GM12878 (cell line): ENCODE results near the gene NID1.

Experiments
- CEBPB ChIP-seq, 2 experiments: fragments of 150-350 bp in 1 of 2; IDR thresholded peaks; 2 replicates each; pipeline ENCODE4 v1.6.1; 2012 to 2014; ENCODE audit warnings: low read depth in 2 of 2, low read length in 2 of 2, borderline replicate concordance in 1 of 2, inconsistent platforms in 1 of 2
- CTCF ChIP-seq, 3 experiments: IDR thresholded peaks in 2 of 3; conservative IDR thresholded peaks in 1 of 3; 2 replicates each; pipeline ENCODE4 v1.5.1; 2011; ENCODE audit warnings: low read depth in 3 of 3, low read length in 3 of 3, mild to moderate bottlenecking in 3 of 3, control low read depth in 2 of 3, moderate library complexity in 2 of 3, inconsistent platforms in 1 of 3, mixed read lengths in 1 of 3; ENCODE audit not compliant: control insufficient read depth in 2 of 3, insufficient read depth in 1 of 3; ENCODE audit errors: extremely low read depth in 1 of 3
- DPF2 ChIP-seq: fragments of 450-650 bp; IDR thresholded peaks from 2 replicates; pipeline ENCODE4 v1.6.1; 2017; ENCODE audit warnings: mild to moderate bottlenecking
- EZH2 ChIP-seq: IDR thresholded peaks from 2 replicates; pipeline ENCODE4 v1.6.1; 2012; ENCODE audit warnings: low read depth, mild to moderate bottlenecking, control low read depth, inconsistent platforms, low read length, borderline replicate concordance; ENCODE audit not compliant: control insufficient read depth
- HDAC6 ChIP-seq: fragments of 200-600 bp; sonication (generic); IDR thresholded peaks from one replicate; pipeline ENCODE4 v1.8.0; 2017; ENCODE audit warnings: antibody characterized with exemption; ENCODE audit not compliant: unreplicated experiment
- JUND ChIP-seq: IDR thresholded peaks from 2 replicates; pipeline ENCODE4 v1.6.1; 2012; ENCODE audit warnings: low read depth, mild to moderate bottlenecking, low read length, improper control_type of control experiment, moderate library complexity
- NKRF ChIP-seq: fragments of 450-650 bp; conservative IDR thresholded peaks from 2 replicates; pipeline ENCODE4 v1.6.1; 2017; ENCODE audit warnings: mild to moderate bottlenecking, moderate library complexity
- POLR2A ChIP-seq: IDR thresholded peaks from 2 replicates; pipeline ENCODE4 v1.6.1; 2011; ENCODE audit warnings: low read depth, mild to moderate bottlenecking, low read length
- SPI1 ChIP-seq: IDR thresholded peaks from 2 replicates; pipeline ENCODE4 v1.6.1; 2011; ENCODE audit warnings: low read depth, mild to moderate bottlenecking, low read length, moderate library complexity, borderline replicate concordance; ENCODE audit not compliant: insufficient read depth
- SRF ChIP-seq, 2 experiments: IDR thresholded peaks; 2 replicates each; pipeline ENCODE4 v1.6.1; 2011; ENCODE audit warnings: low read depth in 2 of 2, low read length in 2 of 2, mild to moderate bottlenecking in 1 of 2, moderate library complexity in 1 of 2
- USF2 ChIP-seq: IDR thresholded peaks from 2 replicates; pipeline ENCODE4 v1.6.1; 2011; ENCODE audit warnings: low read depth, low read length, improper control_type of control experiment, borderline replicate concordance
- ZNF622 ChIP-seq: fragments of 450-650 bp; IDR thresholded peaks from 2 replicates; pipeline ENCODE4 v1.6.1; 2017; ENCODE audit warnings: mild to moderate bottlenecking, inconsistent platforms
- ZSCAN29 ChIP-seq: fragments of 450-650 bp; IDR thresholded peaks from 2 replicates; pipeline ENCODE4 v1.6.1; 2017; ENCODE audit warnings: mild to moderate bottlenecking, moderate library complexity

DNA sequence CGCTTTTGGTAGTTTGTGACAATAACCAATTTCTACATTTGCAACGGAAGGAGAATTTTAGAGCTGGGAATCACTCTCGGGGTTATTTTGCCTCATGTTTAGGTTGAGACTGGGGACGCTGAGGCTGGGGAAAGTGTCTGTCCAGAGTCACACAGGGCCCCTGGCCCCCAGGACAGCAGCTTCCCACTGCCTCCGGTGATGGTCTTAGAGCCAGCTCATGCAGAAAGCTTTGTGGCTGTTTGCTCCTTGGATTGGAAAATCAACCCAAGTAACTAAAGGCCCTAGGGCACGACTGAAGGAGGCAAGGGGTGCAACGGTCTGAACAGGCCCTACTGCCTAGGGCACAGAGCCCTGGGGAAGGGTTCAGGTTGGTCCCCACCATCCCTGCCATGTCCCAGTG is 72.0 kb downstream of the NID1 start:
- TF ChIP-seq JUND, result no peak
- TF ChIP-seq SPI1, result no peak
- no peak for TF ChIP-seq POLR2A
- no peak for TF ChIP-seq USF2
- no peak for TF ChIP-seq NKRF
- TF ChIP-seq DPF2, result no peak
- TF ChIP-seq ZNF622, result no peak
- no peak for TF ChIP-seq HDAC6
- no peak for TF ChIP-seq SRF (IDR thresholded peaks at IDR 0.05; ENCODE audit: low read depth in 2 of 2, low read length in 2 of 2)
- TF ChIP-seq EZH2, result no peak
- no peak for TF ChIP-seq CTCF (IDR thresholded peaks at IDR 0.05 in 2 of 3, conservative IDR thresholded peaks at IDR 0.05 in 1 of 3; ENCODE audit: control insufficient read depth in 2 of 3, extremely low read depth in 1 of 3, insufficient read depth in 1 of 3, low read depth in 3 of 3, low read length in 3 of 3)
- TF ChIP-seq CEBPB (IDR thresholded peaks at IDR 0.05; ENCODE audit: borderline replicate concordance in 1 of 2, low read depth in 2 of 2, low read length in 2 of 2), result no peak
- TF ChIP-seq ZSCAN29, result no peak
